ENCODE results near the gene PTPRA. TPM values are rescaled to one million over a fixed set of nuclear protein-coding genes. Genes with fewer than 3 reads are reported as not detected.

The PTPRA gene
- total and polyA plus RNA-seq, 2 of the 4 experiments (the other 2 are of a cell fraction), result 35.0 to 50.0 TPM

DNA sequence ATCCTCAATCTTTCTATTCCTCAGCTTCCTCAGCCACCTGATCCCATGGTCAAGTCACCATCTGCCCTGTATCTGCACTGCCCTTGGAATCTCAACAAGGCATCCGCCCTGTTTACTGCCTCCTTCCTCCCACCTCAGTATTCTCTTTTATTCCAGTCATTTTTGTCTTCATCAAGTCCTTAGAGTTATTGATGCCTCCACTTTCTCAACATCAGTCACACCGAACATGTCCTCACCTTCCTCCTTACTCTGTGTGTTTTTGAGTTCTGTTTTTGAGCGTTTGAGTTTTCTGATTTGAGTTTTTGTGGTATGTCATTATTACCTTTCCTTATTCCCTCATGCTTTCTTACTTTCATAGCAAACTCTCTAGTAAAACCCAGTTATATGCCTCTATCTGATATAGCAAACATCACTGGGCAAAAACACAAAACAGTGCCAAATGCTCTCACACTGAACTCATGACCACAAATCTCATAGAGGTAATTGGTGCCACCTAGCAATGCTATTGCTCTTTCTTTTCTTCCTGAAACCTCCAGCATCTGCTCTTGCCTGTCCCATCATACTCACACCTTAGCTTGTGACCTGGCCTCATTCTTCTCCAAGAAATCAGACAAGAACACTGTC is 158.4 kb downstream of the PTPRA start:
- no peak overlapping the region for H4K91ac ChIP-seq (ENCODE audit: insufficient read depth, low read depth, low read length)
- intact Hi-C loops (cut with micrococcal nuclease), result no loop called here
- no peak overlapping the region for H3K4me2 ChIP-seq (ENCODE audit: low read depth, low read length)
- no TSS peak for BruUV-seq (replicated peaks)
- H3K36me3 ChIP-seq (ENCODE audit: control insufficient read depth, insufficient read depth, low read length), result peaks cover 47% of the 10 kb centered on the region
- no peak overlapping the region for H3K4me3 ChIP-seq (ENCODE audit: insufficient read depth, low read depth, low read length)
- H3K4ac ChIP-seq (ENCODE audit: low read depth, low read length), result no peak overlapping the region
- ChIA-PET POLR2A (ENCODE audit: unreplicated experiment) (no interaction called here), CTCF (no interaction called here)
- WGBS, 2 experiments (ENCODE audit: extremely low coverage in 2 of 2, insufficient read length in 1 of 2), result no CpG with 5 or more reads among the region's 3 CpGs
- H3K23ac ChIP-seq (ENCODE audit: low read depth, low read length), result no peak overlapping the region
- H3K27me3 ChIP-seq (ENCODE audit: control insufficient read depth, insufficient read depth, low read length), result no peaks in the 10 kb centered on the region
- H3K4me1 ChIP-seq (ENCODE audit: control insufficient read depth, insufficient read depth, low read length), result no peaks in the 10 kb centered on the region
- no peak overlapping the region for H3K18ac ChIP-seq (ENCODE audit: low read depth, low read length)
- DNase-seq, result no peak
- no peak overlapping the region for H3K9ac ChIP-seq (ENCODE audit: low read depth, low read length)
- H2BK20ac ChIP-seq (ENCODE audit: low read depth, low read length), result no peak overlapping the region
- no peak overlapping the region for H4K8ac ChIP-seq (ENCODE audit: low read depth in 2 of 2, low read length in 2 of 2)
- H2BK120ac ChIP-seq (ENCODE audit: low read depth, low read length), result no peak overlapping the region
- no peak overlapping the region for H4K5ac ChIP-seq (ENCODE audit: low read depth, low read length)
- no peak overlapping the region for H3K14ac ChIP-seq (replicated peaks; ENCODE audit: low read depth, low read length)
- no peak overlapping the region for H2BK15ac ChIP-seq (ENCODE audit: low read depth, low read length)
- H2BK5ac ChIP-seq (ENCODE audit: low read depth, low read length, poor library complexity, severe bottlenecking), result no peak overlapping the region
- in situ Hi-C loops (cut with MboI; ENCODE audit: low sequenced_read_pairs), result no loop called here
- TF ChIP-seq, protein P1, sequence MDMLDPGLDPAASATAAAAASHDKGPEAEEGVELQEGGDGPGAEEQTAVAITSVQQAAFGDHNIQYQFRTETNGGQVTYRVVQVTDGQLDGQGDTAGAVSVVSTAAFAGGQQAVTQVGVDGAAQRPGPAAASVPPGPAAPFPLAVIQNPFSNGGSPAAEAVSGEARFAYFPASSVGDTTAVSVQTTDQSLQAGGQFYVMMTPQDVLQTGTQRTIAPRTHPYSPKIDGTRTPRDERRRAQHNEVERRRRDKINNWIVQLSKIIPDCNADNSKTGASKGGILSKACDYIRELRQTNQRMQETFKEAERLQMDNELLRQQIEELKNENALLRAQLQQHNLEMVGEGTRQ (IDR thresholded peaks at IDR 0.05; ENCODE audit: low read depth, low read length), result no peak
- TF ChIP-seq RFX5 (IDR thresholded peaks at IDR 0.05; ENCODE audit: low read depth, low read length) (no peak), RCOR1 (IDR thresholded peaks at IDR 0.05; ENCODE audit: insufficient replicate concordance, low read length) (no peak), RAD21 (IDR thresholded peaks at IDR 0.05; ENCODE audit: low read length) (no peak), MAZ (IDR thresholded peaks at IDR 0.05; ENCODE audit: borderline replicate concordance, low read depth, low read length) (no peak), MAFK (IDR thresholded peaks at IDR 0.05; ENCODE audit: low read depth, low read length) (no peak), POLR2A (IDR thresholded peaks at IDR 0.05; ENCODE audit: low read depth, low read length) (no peak)
- TF ChIP-seq, protein P2, sequence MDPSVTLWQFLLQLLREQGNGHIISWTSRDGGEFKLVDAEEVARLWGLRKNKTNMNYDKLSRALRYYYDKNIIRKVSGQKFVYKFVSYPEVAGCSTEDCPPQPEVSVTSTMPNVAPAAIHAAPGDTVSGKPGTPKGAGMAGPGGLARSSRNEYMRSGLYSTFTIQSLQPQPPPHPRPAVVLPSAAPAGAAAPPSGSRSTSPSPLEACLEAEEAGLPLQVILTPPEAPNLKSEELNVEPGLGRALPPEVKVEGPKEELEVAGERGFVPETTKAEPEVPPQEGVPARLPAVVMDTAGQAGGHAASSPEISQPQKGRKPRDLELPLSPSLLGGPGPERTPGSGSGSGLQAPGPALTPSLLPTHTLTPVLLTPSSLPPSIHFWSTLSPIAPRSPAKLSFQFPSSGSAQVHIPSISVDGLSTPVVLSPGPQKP (IDR thresholded peaks at IDR 0.05; ENCODE audit: borderline replicate concordance, low read depth, low read length), result no peak
- no peak overlapping the region for H2AK9ac ChIP-seq (replicated peaks; ENCODE audit: low read depth, low read length, poor library complexity)
- H3K9me1 ChIP-seq (ENCODE audit: insufficient read depth, low read length), result 0 out of 2 replicates have a peak, but pooled peaks cover 3% of the 10 kb centered on the region
- ATAC-seq (ENCODE audit: low read depth), result no peak
- H2AK5ac ChIP-seq (ENCODE audit: low read depth, low read length), result no peak overlapping the region
- no peaks in the 10 kb centered on the region for H3K9me3 ChIP-seq (ENCODE audit: control insufficient read depth, insufficient read depth, low read length)
- no peaks in the 10 kb centered on the region for H4K20me1 ChIP-seq (ENCODE audit: insufficient read depth, low read length)
- no peaks in the 10 kb centered on the region for H3K79me1 ChIP-seq (ENCODE audit: low read depth in 1 of 2, low read length in 2 of 2)
- H3K27ac ChIP-seq (ENCODE audit: insufficient read depth, low read length), result no peak overlapping the region
- dilution Hi-C loops (cut with HindIII; ENCODE audit: low sequenced_read_pairs, unreplicated experiment), result no loop called here
- no peak overlapping the region for H2AFZ ChIP-seq (replicated peaks; ENCODE audit: low read length, poor library complexity)
- H3K56ac ChIP-seq (ENCODE audit: extremely low read depth, insufficient read depth, low read length), result no peak overlapping the region

All from IMR-90 (cell line).